ENCODE data around the gene CCL28.

The CCL28 gene

GRCh38 chr5:43354774-43355173, 57.4 kb downstream of the CCL28 start:
- DNase-seq, result no peak

GRCh38 chr5:43353668-43354067, 58.5 kb downstream of the CCL28 start:
- DNase-seq, result no peak

- no peak for DNase-seq
Observed at GRCh38 chr5:43352915-43353314, 59.3 kb downstream of the CCL28 start.

- DNase-seq, result no peak
Observed at GRCh38 chr5:43352131-43352530, 60.1 kb downstream of the CCL28 start.

- DNase-seq, result no peak
Observed at GRCh38 chr5:43348861-43349363, 63.3 kb downstream of the CCL28 start.

GRCh38 chr5:43348207-43348606, 64.0 kb downstream of the CCL28 start:
- DNase-seq, result no peak

GRCh38 chr5:43338862-43339261, 73.3 kb downstream of the CCL28 start:
- DNase-seq, result no peak

GRCh38 chr5:43336159-43336558, 76.0 kb downstream of the CCL28 start:
- no peak for DNase-seq

GRCh38 chr5:43335681-43336080, 76.5 kb downstream of the CCL28 start:
- no peak for DNase-seq

GRCh38 chr5:43332401-43332800, 79.8 kb downstream of the CCL28 start:
- DNase-seq, result no peak
